Adrenal gland (tissue), 19 donors: ENCODE results near the gene PROK2. TPM values are rescaled to one million over a fixed set of nuclear protein-coding genes. Genes with fewer than 3 reads are reported as not detected.

Experiments used
- DNase-seq, 7 donors: peaks; one replicate each; pipeline ENCODE4 v3.0.0-alpha.2; 2019 to 2020
- H3K27ac ChIP-seq, 5 donors: fragments of 200-600 bp; sonication (generic) in 4 of 5; 1 replicate in 3 of 5; 2 replicates in 2 of 5; pipeline versions ENCODE4 v1.5.1 to v1.8.0; 2016 to 2020; ENCODE audit warnings: mild to moderate bottlenecking in 1 of 5
- H3K27me3 ChIP-seq: fragments of 200-600 bp; 2 replicates; pipeline ENCODE4 v1.8.0; 2021
- H3K36me3 ChIP-seq, 2 donors: fragments of 200-600 bp; replicated peaks in 1 of 2; 1 replicate in 1 of 2; 2 replicates in 1 of 2; pipeline versions ENCODE4 v1.5.1 to v1.8.0; 2018 to 2022
- H3K4me1 ChIP-seq, 2 donors: fragments of 200-600 bp; replicated peaks in 1 of 2; 1 replicate in 1 of 2; 2 replicates in 1 of 2; pipeline versions ENCODE4 v1.5.1 to v1.8.0; 2018 to 2021
- H3K4me3 ChIP-seq, 4 donors: fragments of 200-600 bp; sonication (generic) in 3 of 4; one replicate each; pipeline ENCODE4 v1.5.1; 2016 to 2018
- H3K9me3 ChIP-seq, 3 donors: fragments of 200-600 bp; sonication (generic) in 1 of 3; replicated peaks in 1 of 3; 1 replicate in 2 of 3; 2 replicates in 1 of 3; pipeline versions ENCODE4 v1.5.1 to v1.8.0; 2016 to 2021
- CTCF ChIP-seq, 6 experiments: fragments of 450-650 bp in 4 of 6; fragments of 200-600 bp in 2 of 6; sonication (generic) in 1 of 6; IDR thresholded peaks; 1 replicate in 5 of 6; 2 replicates in 1 of 6; pipeline versions ENCODE4 v1.5.1 to v1.8.0; 2016 to 2021; ENCODE audit warnings: antibody characterized with exemption in 6 of 6, mild to moderate bottlenecking in 2 of 6, moderate library complexity in 1 of 6
- POLR2A ChIP-seq, 2 donors: fragments of 450-650 bp; IDR thresholded peaks; one replicate each; pipeline ENCODE4 v1.6.1; 2017; ENCODE audit warnings: antibody characterized with exemption in 2 of 2, mild to moderate bottlenecking in 2 of 2, moderate library complexity in 1 of 2
- WGBS, 4 donors: extraction: QIAGEN DNeasy Blood & Tissue Kit in 2 of 4; methylation state at CpG; one replicate each; pipeline versions ENCODE4 v1.1.5 to v1.1.7; 2013 to 2017; 5-methylcytosine and 5-hydroxymethylcytosine counted together
- intact Hi-C, 2 donors: fragments of 100-400 bp; cut with DNase I; formaldehyde crosslinking; loops; one replicate each; pipeline versions ENCODE4 v1.14.1 to v1.15.0; 2022 to 2023
- long read RNA-seq, 10 donors: library from polyadenylated mRNA in 3 of 10; unstranded in 2 of 10; stranded (forward) in 1 of 10; transcript quantifications; one replicate each; pipeline ENCODE4 v2.0.0 and lab custom pipeline, GENCODE V29; 2021 to 2026
- polyA plus RNA-seq, 3 donors: library from polyadenylated mRNA; stranded (reverse); fragments of 200-250 nt in 2 of 3; fragments of 350-450 nt in 1 of 3; fragmentation: Illumina TruSeq in 1 of 3; extraction: RNeasy Lipid Tissue Mini Kit (QIAGEN cat#74804) in 1 of 3; gene quantifications; one replicate each; pipeline ENCODE4 v1.2.3, GENCODE V29; 2013 to 2014
- total RNA-seq, 9 donors: library from RNA; depleted of rRNA in 4 of 9; stranded (reverse); fragments of >200 nt in 4 of 9; fragments of 120-200 nt in 1 of 9; fragmentation: NEBNext Ultra II Directional in 1 of 9; extraction: Animal tissue kit (Norgen Biotek cat#: 25700) in 1 of 9; gene quantifications; one replicate each; pipeline versions ENCODE4 v1.1.0 to v1.2.4, GENCODE V29; 2013 to 2023
- donor health status: healthy with polysubstance abuse.
- donor health status: Bipolar disorder and iron deficiency.
- donor health status: DM: yes; HTN: yes; CAD: no.
- donor health status: DM: no; HTN: no; CAD: no.
- donor health status: DM: no; HTN: no; CAD: no.
- donor health status: DM: yes; HTN: yes; CAD: no.

Gene PROK2
- under 1 TPM in 2 of 9 donors, not detected in 7; 0.06 to 0.29 TPM for total RNA-seq
- polyA plus RNA-seq: under 1 TPM; 0.13 to 0.24 (median 0.18) TPM
- long read RNA-seq, donor 1: 0 reads
- long read RNA-seq, donor 2: 0 reads
- long read RNA-seq, donor 3: 0 reads
- long read RNA-seq, donor 4: 0 reads
- long read RNA-seq, donor 5, partial matches to known transcripts: 0 of 1 reads
- long read RNA-seq, donor 5, other reads (novel, unspliced or antisense): 0 of 1 reads
- long read RNA-seq, donor 6: 0 reads
- long read RNA-seq, donor 7: 0 reads
- long read RNA-seq, donor 8: 0 reads
- long read RNA-seq, donor 9: 0 reads
- long read RNA-seq, donor 10: 0 reads

- intact Hi-C loops: no loop called here
- Histone ChIP-seq H3K4me3 (peak within 1 kb of the TSS in 1 of 4 donors; percentile 40), H3K27me3 (peaks cover 49% of the 10 kb centered on the region), H3K9me3 (no peaks in the 10 kb centered on the region), H3K27ac (no peak within 1 kb of the TSS), H3K36me3 (no peaks in the 10 kb centered on the region), H3K4me1 (peaks cover 3 to 11% of the 10 kb centered on the region in 2 donors)
- peak in 1 of 7 donors; percentile 2 for DNase-seq
- TF ChIP-seq POLR2A (IDR thresholded peaks at IDR 0.05) (no peak), CTCF (IDR thresholded peaks at IDR 0.05) (no peak)
- WGBS, 4 donors: 0 to 1% (median 1%) methylated on average over 3 to 89 of the region's 89 CpGs
Observed at GRCh38 chr3:71784914-71785531, at the start of gene PROK2. TSS of gene PROK2 (minus strand) at chr3:71785148. CDS start at chr3:71785052, 96 bp downstream.

- H3K4me3 ChIP-seq: no peak overlapping the region
- H3K9me3 ChIP-seq: no peaks in the 10 kb centered on the region
- H3K36me3 ChIP-seq: no peaks in the 10 kb centered on the region
- WGBS, 4 donors: 48 to 61% (median 60%) methylated on average over 2 of the region's 2 CpGs
- TF ChIP-seq CTCF (IDR thresholded peaks at IDR 0.05) (no peak), POLR2A (IDR thresholded peaks at IDR 0.05) (no peak)
- no peak overlapping the region for H3K27ac ChIP-seq
- H3K27me3 ChIP-seq: no peaks in the 10 kb centered on the region
- no peak for DNase-seq
- intact Hi-C loops: no loop called here
- no peaks in the 10 kb centered on the region for H3K4me1 ChIP-seq
Observed at GRCh38 chr3:71831599-71831998, 46.7 kb upstream of the PROK2 start.

GRCh38 chr3:71825551-71826283 is 40.8 kb upstream of the PROK2 start:
- intact Hi-C loops: no loop called here
- 94 to 98% (median 97%) methylated on average over 5 of the region's 5 CpGs for WGBS, 4 donors
- Histone ChIP-seq H3K27me3 (no peaks in the 10 kb centered on the region), H3K4me3 (no peak overlapping the region), H3K36me3 (no peaks in the 10 kb centered on the region), H3K4me1 (no peaks in the 10 kb centered on the region), H3K27ac (no peak overlapping the region), H3K9me3 (no peaks in the 10 kb centered on the region)
- DNase-seq: no peak
- TF ChIP-seq POLR2A (IDR thresholded peaks at IDR 0.05) (no peak), CTCF (IDR thresholded peaks at IDR 0.05) (no peak)

GRCh38 chr3:71821116-71821515 is 36.2 kb upstream of the PROK2 start:
- intact Hi-C loops: no loop called here
- Histone ChIP-seq H3K36me3 (no peaks in the 10 kb centered on the region), H3K27ac (no peak overlapping the region), H3K9me3 (no peaks in the 10 kb centered on the region), H3K4me3 (no peak overlapping the region), H3K27me3 (peaks cover 8% of the 10 kb centered on the region), H3K4me1 (no peaks in the 10 kb centered on the region)
- no peak for DNase-seq
- TF ChIP-seq CTCF (IDR thresholded peaks at IDR 0.05): no peak
- no peak for TF ChIP-seq POLR2A (IDR thresholded peaks at IDR 0.05)
- 72 to 77% (median 74%) methylated on average over 3 of the region's 3 CpGs for WGBS, 4 donors
